Fibroblast of gingiva (primary cell): ENCODE data around the gene SIGLEC6.
A peak's percentile ranks its signal among the peaks of the same experiment; 100 is the strongest.

ENCODE experiments used
- DNase-seq: peaks from one replicate; pipeline ENCODE4 v3.0.0-alpha.2; 2011; ENCODE audit warnings: low read depth

Gene SIGLEC6

DNA sequence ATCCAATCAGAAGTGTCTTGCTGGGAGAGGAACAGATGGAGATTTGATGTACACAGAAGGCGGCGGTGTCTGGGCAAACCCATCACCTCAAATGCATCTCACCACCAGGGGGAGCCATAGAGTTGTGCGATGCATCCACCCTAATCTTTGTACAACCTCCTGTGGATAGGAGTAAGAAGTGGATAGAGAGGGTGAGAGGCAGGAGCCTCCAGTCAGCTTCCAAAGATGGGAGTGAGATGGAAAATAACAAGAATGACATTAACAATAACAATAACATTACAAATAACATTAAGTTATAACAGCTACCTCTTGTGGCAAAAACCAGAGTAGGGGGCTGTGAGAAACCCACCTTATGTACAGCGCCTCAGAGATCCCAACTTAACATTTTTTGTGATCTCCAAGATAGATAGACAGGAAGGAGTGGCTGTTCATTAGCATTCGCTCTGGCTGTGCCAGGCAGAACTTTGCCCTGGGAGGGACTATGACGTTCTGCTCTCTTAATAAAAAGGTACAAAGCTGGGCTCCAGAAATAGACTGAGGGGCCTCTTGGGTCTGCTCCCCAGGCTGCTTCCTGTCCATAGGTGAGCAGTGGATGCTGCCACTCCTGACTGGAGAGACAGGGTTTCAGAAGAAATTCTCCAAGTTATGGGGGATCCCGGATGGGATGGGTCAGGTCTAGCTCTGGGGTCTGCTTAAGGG lies 58.3 kb downstream of the SIGLEC6 start:
- peak; percentile 33 for DNase-seq

DNA sequence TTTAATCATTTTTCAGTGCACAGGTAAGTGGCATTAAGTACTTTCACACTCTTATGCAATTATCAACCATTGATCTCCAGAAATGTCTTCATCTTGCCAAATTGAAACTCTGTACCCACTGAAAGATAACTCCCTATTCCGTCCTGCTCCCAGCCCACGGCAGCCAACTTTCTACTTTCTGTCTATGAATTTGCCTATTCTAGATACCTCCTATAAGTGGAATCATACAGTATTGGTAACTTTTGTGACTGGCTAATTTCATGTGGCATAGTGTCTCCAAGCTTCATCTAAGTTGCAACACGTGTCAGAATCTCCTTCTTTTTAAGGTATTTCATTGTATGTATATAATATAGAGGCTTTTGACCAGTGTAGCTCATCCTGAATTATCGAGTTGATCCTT lies 58.9 kb downstream of the SIGLEC6 start:
- DNase-seq, result no peak

DNA sequence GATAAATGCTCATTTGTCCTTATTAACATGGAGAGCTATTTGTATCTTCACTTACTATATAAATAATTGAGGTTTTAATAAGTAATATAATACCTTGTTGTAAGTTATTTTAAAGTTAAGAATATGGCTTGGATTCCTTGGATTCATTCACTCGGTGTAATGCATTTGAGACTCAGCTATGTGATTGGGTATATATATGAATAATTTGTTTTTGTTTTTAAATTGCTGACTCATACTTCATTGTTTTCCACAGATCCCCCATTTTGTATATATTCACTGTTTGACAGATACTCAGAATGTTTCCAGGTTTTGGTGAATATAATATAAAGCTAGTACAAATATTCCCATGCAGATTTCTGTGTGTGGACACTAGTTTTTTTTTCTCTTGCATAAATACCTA lies 59.9 kb downstream of the SIGLEC6 start:
- DNase-seq, result no peak

DNA sequence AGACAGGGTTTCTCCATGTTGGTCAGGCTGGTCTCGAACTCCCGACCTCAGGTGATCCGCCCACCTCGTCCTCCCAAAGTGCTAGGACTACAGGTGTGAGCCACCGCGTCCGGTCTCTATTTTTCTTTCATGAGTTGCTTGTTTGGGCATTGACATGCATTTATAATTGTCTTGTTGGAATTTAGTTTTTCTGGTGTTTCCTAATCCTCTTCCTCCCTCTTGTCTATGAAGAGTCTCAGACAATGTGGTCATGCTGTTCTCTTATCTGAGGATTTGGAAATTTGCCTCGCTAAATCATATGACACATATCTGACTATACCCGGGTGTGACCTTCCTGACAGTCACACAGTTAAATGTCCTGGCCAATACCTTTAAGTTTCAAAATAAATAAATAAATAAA lies 60.5 kb downstream of the SIGLEC6 start:
- DNase-seq, result no peak

DNA sequence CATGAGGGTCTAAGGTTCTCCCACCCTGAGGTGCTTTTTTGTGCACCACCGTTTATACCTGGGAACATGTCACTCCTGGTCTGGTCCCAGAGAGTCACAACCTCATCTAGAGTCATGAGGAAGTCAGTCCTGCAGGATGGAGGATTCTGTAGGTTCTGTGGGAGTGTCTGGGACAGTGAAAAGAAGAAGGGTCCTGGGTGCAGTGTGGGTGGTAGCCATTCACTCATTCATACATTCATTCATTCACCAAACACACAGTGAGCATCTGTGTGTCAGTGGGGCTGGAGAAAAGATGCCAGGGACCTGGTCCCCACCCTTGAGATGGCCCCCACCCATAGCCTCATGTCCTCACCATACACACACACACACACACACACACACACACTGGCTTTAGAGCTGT lies 61.8 kb downstream of the SIGLEC6 start:
- no peak for DNase-seq

DNA sequence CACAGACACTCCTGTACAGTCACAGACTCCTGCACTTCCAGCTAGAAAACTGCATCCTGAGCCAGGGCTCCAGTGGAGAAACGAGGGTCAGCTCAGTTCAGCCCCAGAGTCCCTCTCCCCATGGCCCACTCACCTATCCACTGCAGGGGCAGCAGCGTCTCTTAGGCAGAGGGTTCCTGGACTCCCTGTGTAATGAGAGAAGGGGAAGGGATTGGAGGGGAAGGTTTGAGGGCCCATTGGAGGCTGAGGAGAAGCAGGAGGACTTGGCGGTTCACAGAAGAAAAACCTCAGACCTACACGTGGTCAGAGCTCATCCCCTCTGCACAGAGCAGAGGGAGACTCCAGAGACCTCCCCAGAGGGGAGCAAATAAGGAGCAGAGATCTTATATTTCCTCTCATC lies 62.3 kb downstream of the SIGLEC6 start:
- DNase-seq, result no peak

DNA sequence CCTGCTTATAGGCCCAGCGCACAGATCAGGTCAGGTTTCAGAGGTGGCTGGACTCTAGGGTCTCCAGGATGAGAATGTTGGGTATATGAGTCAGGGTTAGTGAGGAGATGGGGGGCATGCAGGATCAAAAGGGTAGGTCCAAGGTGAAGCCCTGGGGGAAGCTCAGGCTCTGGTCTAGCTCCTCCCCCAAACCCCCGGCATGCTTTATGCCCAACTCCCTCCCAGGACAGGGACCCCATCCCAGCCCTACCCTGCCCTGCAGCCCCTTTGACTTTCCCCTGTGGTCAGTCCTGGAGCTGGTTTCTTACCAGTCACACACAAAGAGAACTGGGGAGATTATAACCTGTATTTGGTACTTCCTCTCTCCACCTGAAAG lies 62.9 kb downstream of the SIGLEC6 start:
- DNase-seq, result no peak

DNA sequence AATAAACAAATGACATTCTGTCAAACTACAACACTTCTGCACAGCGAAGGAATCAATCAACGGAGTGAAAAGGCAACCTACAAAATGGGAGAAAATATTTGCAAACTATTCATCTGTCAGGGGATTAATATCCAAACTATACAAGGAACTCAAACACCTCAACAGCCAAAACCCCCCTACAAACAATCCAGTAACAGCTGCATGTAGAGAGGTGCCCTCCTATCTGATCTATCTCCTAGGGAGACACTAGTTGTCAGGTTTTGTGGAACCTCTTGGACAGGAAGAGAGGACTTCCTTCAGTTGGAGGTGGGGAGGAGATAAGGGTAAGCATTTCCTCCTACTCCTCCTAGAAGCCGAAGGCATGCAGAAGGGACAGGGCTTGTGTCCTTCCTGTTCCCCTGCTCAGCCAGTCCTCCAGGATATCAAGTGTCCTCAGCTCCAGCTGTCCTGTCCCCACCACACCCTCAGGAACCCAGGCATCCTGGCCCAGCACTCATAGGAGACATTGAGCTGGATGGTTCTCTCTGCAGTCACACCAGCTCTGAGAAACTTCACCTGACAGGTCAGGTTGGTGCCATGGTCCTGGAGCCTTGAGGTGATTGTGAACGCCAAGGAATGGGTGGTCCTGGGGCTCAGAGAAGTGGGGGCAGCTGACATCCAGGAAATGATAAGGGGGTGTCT lies 63.5 kb downstream of the SIGLEC6 start:
- DNase-seq, result no peak
